Left renal cortex interstitium (tissue), 4 donors: ENCODE data around the gene EDN2. TPM values are rescaled to one million over a fixed set of nuclear protein-coding genes. Genes with fewer than 3 reads are reported as not detected.

Experiments used
- DNase-seq, 4 donors: peaks; one replicate each; pipeline ENCODE4 v3.0.0-alpha.2; 2013; ENCODE audit warnings: low read depth in 4 of 4, low spot score in 2 of 4, missing footprints in 1 of 4
- polyA plus RNA-seq, 4 donors: library from polyadenylated mRNA; unstranded; fragments of 120-200 nt; gene quantifications; one replicate each; pipeline ENCODE4 v1.2.1, GENCODE V29; 2013; ENCODE audit not compliant: insufficient read length in 4 of 4

The EDN2 gene
- polyA plus RNA-seq, 4 donors = 0.95 to 4.8 (median 3.4) TPM

DNA sequence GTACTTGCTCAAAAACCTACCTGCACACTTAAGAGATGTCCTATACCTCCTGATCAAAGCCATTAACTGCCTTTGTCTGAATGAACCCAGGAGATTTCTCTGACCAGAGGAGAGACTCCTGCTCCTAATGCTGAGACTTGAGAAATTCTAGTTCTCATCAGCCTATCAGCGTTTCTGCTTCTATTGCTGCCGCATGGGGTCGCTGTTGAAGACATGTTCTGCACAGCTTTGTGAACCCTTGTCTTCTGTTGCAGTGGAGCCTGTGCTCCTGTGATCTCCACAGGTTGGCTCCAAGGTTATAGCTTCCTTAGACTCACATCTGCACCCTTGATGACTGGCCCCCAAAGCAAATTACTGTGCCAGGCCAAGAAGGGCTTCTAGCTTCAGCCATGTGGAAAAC lies 40.2 kb downstream of the EDN2 start:
- no peak for DNase-seq

- no peak for DNase-seq
These were observed 41.7 kb downstream of the EDN2 start for GRCh38 chr1:41442697-41443251.

GRCh38 chr1:41440321-41441085 lies 44.0 kb downstream of the EDN2 start:
- no peak for DNase-seq

GRCh38 chr1:41439234-41439633 lies 45.2 kb downstream of the EDN2 start:
- DNase-seq = no peak

GRCh38 chr1:41438711-41439110 lies 45.8 kb downstream of the EDN2 start:
- no peak for DNase-seq

DNA sequence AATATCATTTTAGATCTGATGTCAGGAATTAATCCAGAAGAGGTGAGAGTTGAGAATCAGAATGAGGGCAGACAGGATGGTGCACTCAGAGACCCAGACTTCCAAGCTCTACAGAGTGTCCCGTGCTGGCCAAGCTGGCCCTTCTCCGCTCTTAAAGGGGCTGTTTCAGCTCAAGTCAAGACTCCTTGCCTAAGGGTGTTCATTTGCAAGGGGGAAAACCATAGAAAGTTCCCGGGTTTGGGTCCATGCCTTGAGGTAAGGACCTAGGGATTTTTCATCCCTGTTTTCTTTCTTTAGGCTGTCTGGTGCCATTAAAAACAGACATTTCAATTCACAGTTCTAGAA lies 47.5 kb downstream of the EDN2 start:
- no peak for DNase-seq

DNA sequence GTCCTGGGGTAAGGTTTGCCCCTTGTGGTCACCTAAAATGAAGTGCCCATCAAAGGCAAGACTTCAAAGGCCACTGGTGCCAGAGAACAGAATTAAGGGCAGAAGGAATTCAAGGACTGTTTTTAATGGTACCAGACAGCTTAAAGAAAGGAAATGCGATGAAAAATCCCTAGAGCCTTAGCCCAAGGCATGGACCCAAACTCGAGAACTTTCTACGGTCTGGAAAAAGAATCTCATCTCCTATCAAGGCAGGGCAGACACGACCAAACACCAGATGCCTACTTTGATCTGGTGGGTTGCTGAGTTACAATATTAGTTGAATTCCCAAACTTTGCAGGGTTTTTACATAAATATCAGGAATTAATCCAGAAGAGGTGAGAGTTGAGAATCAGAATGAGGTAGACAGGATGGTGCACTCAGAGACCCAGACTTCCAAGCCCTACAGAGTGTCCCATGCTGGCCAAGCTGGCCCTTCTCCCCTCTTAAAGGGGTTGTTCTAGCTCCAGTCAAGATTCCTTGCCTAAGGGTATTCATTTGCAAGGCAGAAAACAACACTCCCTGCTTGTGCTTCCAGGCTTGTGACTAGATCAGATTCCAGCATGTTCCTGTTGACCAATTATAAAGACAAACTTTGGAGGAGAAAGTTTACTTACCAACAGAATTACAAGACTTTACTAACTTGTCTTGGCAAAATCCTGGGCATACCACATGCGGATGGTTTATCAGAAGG lies 48.0 kb downstream of the EDN2 start:
- DNase-seq = no peak

GRCh38 chr1:41435570-41436178 lies 48.8 kb downstream of the EDN2 start:
- no peak for DNase-seq

GRCh38 chr1:41434748-41435449 lies 49.6 kb downstream of the EDN2 start:
- DNase-seq = no peak

- no peak for DNase-seq
These were observed 50.2 kb downstream of the EDN2 start for GRCh38 chr1:41434306-41434705.

- DNase-seq = no peak
These were observed 51.0 kb downstream of the EDN2 start for GRCh38 chr1:41433501-41433900.

- peak in 1 of 4 donors; percentile 39 for DNase-seq
These were observed 51.8 kb downstream of the EDN2 start for GRCh38 chr1:41432481-41433280.

GRCh38 chr1:41431490-41432350 lies 52.8 kb downstream of the EDN2 start:
- DNase-seq = no peak

- DNase-seq = no peak
These were observed 53.9 kb downstream of the EDN2 start for GRCh38 chr1:41430582-41430981.

DNA sequence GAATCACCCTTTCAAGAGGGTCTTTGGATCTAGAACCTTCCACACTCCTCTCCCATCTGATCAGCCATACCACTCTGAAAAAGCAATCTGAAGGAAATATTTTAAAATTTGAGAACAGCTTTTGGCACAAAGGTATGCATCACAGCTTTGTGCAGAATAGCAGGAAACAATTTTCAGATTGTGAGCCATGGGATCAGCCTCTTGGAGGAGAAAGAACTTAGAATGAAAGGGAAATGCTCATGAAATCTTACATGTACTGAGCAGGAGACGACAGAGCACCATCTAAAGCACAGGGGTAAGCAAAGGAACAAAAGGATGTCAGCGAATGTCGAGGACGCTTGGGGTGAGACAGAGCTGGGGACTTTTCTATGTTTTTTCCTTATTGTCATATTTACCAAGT lies 54.4 kb downstream of the EDN2 start:
- no peak for DNase-seq

DNA sequence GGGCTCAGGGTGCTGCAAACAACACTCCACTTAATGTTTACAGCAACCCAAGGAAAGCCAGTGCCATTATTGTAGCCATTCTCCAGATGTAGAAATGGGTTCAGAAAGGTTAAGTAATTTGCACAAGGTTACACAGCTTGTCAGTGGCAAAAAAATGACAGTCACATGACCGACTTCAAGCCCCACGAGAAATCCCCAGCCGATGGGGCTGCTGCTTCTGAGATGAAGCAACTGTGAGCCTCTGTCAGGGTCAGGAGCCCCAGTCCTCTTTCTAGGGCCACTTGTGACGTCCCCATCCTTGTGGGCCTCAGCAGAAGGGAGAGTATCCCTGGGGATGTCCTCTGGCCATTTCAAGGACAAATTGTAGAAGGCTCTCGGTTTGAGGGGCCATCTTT lies 54.8 kb downstream of the EDN2 start:
- DNase-seq = no peak
